AG08396 (cell line): Measurements from ENCODE around the gene POTEF.
"Not testable (repeated sequence)": the region's sequence is repeated elsewhere in the genome, so short reads cannot be mapped to it uniquely, and the experiment has no call there.

Source experiments
- DNase-seq: peaks from one replicate; pipeline ENCODE4 v3.0.0; 2012; ENCODE audit warnings: low spot score, mixed read lengths

The POTEF gene

GRCh38 chr2:130152816-130153595 lies 24.0 kb upstream of the POTEF start:
- no peak for DNase-seq

- DNase-seq = not testable (repeated sequence)
Measured at GRCh38 chr2:130152136-130152815, 23.3 kb upstream of the POTEF start.

DNA sequence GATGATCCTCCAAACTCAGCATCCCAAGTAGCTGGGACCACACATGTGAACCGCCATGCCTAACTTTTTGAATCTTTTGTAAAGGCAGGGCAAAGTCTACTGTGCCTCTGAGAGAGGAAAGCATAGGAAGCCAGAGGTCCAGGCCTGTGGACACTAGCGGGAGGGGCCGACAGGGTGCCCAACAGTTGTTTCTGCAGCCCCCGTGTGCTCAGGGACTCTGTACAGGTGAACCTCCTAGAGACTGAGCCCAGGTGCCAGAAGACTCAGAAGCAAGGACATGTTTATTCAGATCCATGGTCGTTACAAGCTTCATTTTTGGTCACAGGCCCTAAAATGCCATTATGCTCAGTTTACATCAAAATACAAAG lies 22.1 kb upstream of the POTEF start:
- DNase-seq = not testable (repeated sequence)

- DNase-seq = no peak
Measured at GRCh38 chr2:130150181-130151144, 21.4 kb upstream of the POTEF start.

DNA sequence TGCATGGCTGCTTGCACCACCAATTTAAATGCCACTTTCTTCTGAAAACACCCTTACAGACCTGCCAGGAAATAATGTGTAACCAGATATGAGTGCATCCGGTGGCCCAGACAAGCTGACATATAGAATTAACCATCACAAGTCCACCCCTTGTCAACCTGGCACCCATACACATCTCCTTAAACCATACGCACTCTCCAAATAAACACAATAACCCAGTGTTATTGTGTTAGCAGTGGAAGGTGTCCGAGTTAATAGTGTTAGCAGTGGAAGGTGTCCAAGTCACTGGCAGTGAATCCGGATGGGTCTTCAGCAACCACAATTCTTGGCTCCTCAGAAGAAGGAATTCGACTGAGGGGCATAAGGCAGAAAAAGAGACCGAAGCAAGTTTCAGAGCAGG lies 19.5 kb upstream of the POTEF start:
- not testable (repeated sequence) for DNase-seq

GRCh38 chr2:130145006-130145414 lies 16.0 kb upstream of the POTEF start, which contains the start of gene CCDC74B:
TSS of gene CCDC74B (minus strand) at chr2:130145112. CDS start at chr2:130144996, 116 bp downstream.
- not testable (repeated sequence) for DNase-seq

DNA sequence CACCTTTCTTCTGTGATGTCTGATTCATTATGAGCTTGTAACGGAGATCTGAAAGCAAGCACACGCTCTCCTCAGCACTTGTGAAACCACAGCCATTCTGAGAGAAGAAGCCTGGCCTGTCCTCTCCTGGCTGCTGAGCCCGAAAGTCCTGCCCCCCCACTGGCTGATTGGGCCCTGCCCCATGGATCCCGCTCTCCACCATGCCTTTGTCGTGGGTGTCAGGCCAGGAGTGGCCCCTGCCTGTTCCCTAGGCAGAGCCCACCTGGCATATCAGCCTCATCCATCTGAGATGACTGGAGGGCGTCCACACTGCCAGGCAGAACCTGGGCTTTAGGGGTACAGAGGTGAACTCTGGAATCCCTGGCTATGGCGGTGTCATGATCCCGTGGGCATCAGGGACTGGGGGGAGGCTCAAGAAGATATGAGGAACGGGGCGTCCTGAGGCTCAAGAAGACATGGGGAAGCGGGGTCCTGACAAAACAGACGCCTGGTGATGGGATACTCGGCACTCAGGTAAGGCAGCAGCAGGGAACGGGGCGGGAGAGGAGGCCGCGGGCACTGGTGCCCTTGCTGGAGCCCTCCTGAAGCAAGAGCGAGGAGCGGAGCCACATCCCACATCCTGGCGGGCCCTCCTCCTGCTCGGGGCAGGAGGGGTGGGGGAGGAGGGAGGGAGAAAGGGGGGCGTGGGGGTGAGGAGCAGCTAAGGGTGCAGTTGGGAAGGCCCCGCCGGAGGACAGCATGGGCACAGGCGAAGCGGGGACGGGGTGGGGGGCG lies 14.4 kb upstream of the POTEF start:
- not testable (repeated sequence) for DNase-seq

GRCh38 chr2:130142396-130143265 lies 13.6 kb upstream of the POTEF start:
- DNase-seq = not testable (repeated sequence)

- DNase-seq = not testable (repeated sequence)
Measured at GRCh38 chr2:130141645-130142370, 12.8 kb upstream of the POTEF start.

- DNase-seq = not testable (repeated sequence)
Measured at GRCh38 chr2:130141002-130141401, 12.0 kb upstream of the POTEF start.

GRCh38 chr2:130140516-130140915 lies 11.5 kb upstream of the POTEF start:
- DNase-seq = not testable (repeated sequence)

DNA sequence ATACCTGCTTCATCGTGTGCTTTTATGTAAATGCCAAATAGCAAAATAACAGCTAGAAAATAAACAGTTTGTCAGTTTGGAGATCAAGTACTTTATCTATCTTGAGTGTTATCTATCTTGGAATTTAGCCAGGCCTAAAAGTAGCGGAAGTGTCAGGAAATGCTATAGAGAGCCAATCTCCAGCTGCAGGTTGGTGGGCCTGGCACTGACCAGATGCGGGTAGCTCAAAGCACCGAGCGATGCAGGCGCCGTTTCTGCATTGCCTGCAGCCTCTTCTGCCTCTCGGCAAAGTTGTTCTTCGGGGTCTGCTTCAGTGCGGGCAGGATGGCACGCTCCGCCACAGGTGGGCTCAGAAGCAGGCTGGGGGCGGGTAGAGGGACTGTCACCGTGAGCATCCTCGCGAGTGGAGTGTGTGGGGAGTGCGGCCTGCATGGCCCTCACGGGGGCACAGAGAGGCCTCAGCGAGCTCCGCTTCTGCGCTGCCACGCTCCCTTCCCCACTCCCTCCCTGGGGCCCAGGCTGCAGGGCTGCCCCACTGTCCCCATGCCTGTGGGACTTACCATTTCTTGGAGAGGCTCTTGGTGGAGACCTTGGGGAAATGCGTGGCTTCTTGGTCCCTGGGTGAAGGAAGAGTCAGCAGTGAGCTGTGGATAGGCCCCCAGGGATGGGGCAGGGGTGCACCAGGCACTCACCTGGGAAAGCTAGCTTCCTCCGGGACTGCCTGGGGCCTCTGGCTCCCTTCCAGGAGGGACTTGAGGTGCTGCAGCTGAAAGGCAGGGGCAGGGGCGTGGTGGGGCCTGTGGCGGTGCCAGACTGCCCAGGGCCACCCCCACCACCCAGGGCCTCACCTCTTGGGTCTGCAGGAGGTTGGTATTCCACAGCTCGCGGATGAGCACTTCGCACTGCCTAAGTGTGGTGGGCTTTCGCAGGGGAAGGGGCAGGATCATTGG lies 10.6 kb upstream of the POTEF start:
- not testable (repeated sequence) for DNase-seq

DNA sequence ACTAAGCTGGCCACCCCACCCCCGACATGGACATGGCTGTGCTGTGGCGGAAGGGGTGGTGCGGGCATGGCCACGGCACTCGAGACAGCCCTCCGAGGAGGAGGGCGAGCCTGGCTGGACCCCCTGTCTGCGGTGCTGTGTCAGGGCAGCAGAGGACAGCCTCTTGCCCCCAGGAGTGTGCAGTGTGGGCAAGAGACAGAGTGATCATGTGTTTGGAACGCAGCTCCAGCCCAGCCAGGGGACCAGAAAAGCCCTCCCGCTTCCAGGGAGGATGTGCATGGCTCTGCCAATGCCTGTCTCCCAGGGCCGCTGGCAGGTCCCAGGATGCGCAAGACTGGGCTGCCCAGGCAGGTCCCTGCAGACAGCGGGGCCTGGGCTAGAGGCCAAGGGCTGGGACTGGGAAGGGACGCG lies 9.8 kb upstream of the POTEF start:
- not testable (repeated sequence) for DNase-seq

DNA sequence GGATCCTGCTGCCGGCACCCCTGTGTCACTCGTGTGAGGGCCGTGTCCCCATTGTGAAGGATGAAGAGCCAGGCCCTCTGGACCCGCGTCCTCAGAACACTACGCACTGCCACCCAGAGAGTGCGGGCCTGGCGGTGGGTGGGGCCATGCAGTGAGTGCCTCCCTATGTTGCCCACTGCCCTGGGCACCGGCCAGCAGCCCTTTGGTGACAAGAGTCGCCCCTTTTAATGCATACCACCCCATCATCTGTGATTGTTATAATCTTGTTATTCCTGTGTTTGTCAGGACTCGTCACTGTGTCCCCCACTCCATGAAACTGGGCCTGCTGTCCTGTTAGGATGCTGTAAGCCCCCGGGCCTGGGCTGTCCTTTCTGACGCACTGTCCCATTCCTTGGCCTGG lies 9.3 kb upstream of the POTEF start:
- not testable (repeated sequence) for DNase-seq

- not testable (repeated sequence) for DNase-seq
Measured at GRCh38 chr2:130137118-130137517, 8.1 kb upstream of the POTEF start.

DNA sequence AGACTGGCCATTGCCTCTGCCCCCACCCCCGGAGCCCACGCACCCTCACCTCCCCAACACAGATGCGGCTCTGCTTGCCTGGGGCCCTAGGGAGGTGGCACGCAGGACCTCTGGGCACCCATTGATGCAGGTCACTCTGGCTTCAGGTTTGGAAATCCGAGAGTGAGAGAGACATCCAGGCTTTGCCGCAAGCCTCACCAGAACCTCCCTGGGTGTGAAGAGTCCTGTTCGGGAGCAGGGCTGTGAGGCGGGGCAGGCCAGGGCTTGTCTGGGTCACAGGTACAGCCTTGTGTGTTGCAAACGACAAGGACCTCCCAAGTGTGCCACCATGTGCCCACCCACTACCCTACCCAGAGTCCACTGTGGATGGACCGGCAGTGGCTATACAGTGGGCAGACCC lies 7.5 kb upstream of the POTEF start:
- DNase-seq = not testable (repeated sequence)

DNA sequence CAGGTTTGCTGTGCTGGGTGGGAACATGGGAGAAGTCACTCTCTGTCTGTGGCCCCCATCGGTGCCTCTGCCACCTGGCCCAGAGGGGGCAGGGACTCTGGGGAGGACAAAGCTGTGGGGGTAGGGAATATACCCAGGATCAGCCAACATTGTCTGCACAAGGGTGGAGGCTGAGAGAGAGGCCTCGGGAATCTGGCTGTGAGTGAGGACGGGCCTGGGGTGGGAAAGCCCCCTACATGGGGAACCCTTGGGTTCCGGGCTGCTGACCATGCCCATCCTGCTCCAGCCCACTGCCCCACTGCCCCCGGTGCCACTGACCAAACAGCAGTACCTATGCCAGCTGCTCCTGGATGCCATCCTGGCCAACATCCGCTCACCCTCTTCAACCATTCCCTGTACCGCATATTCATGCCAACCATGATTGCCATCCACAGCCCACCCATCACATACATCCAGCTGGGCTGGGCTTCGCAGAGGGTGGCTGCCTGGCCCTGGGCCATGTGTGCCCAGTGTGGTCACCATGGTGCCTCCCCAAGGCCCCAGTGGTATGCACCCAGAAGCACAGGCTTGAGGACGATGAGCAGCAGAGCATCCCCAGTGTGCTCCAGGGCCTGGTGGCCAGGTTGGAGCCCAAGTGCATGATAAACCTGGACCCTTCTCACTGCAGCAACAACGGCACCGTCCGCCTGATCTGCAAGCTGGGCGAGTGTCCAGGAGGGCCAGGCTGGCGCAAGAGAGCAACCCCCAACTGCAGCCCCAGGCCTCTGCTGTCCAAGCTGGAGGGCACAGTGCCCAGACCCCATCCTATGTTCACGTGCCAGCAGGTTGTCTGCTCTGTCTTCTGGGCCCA lies 6.9 kb upstream of the POTEF start:
- no peak for DNase-seq
